Breast epithelium (tissue), 4 donors: ENCODE data around the gene MAGEF1. TPM values are rescaled to one million over a fixed set of nuclear protein-coding genes. Genes with fewer than 3 reads are reported as not detected.

Source experiments
- DNase-seq, 2 donors: peaks; one replicate each; pipeline ENCODE4 v3.0.0-alpha.2; 2019; ENCODE audit warnings: low spot score in 2 of 2
- H3K27ac ChIP-seq, 2 donors: fragments of 200-600 bp; sonication (generic) in 1 of 2; one replicate each; pipeline ENCODE4 v1.5.1; 2016 to 2019; ENCODE audit warnings: mild to moderate bottlenecking in 1 of 2
- H3K27me3 ChIP-seq, 2 donors: fragments of 200-600 bp; sonication (generic) in 1 of 2; one replicate each; pipeline versions ENCODE4 v1.5.1 to v1.6.0; 2017 to 2019; ENCODE audit warnings: control low read depth in 1 of 2, mild to moderate bottlenecking in 1 of 2
- H3K36me3 ChIP-seq: fragments of 200-600 bp; one replicate; pipeline ENCODE4 v1.5.1; 2019
- H3K4me1 ChIP-seq, 2 donors: fragments of 200-600 bp; sonication (generic); one replicate each; pipeline ENCODE4 v1.5.1; 2016 to 2019; ENCODE audit warnings: control low read depth in 1 of 2
- H3K4me3 ChIP-seq, 3 donors: fragments of 200-600 bp; sonication (generic); 1 replicate in 2 of 3; 2 replicates in 1 of 3; pipeline ENCODE4 v1.5.1; 2016 to 2019; ENCODE audit warnings: mild to moderate bottlenecking in 3 of 3, moderate library complexity in 2 of 3
- H3K9me3 ChIP-seq, 2 donors: fragments of 200-600 bp; sonication (generic) in 1 of 2; one replicate each; pipeline ENCODE4 v1.5.1; 2016 to 2019; ENCODE audit warnings: control low read depth in 1 of 2
- CTCF ChIP-seq, 3 donors: fragments of 450-650 bp; IDR thresholded peaks; one replicate each; pipeline ENCODE4 v1.5.1; 2016 to 2017; ENCODE audit warnings: antibody characterized with exemption in 3 of 3, mild to moderate bottlenecking in 3 of 3, moderate library complexity in 3 of 3
- POLR2A ChIP-seq: fragments of 450-650 bp; IDR thresholded peaks from one replicate; pipeline ENCODE4 v1.6.1; 2016; ENCODE audit warnings: antibody characterized with exemption, mild to moderate bottlenecking, moderate library complexity
- POLR2AphosphoS5 ChIP-seq, 3 donors: sonication (generic); formaldehyde crosslinking; IDR thresholded peaks; one replicate each; pipeline ENCODE4 v1.6.1; 2017; ENCODE audit warnings: antibody characterized with exemption in 3 of 3
- intact Hi-C: fragments of 100-400 bp; cut with DNase I; formaldehyde crosslinking; loops from one replicate; pipeline ENCODE4 v1.15.1; 2023; ENCODE audit warnings: low total_unique reads
- total RNA-seq, 3 donors: library from RNA; depleted of rRNA; stranded (reverse); fragments of >200 nt; gene quantifications; one replicate each; pipeline ENCODE4 v1.1.0, GENCODE V29; 2016

The MAGEF1 gene
- total RNA-seq, 3 donors from 2014 or later, result 16.5 to 40.4 (median 38.3) TPM

GRCh38 chr3:184738982-184739381 is 27.1 kb upstream of the MAGEF1 start:
- no peak for TF ChIP-seq CTCF (IDR thresholded peaks at IDR 0.05)
- TF ChIP-seq POLR2A, result no peak
- no peak for TF ChIP-seq POLR2AphosphoS5 (IDR thresholded peaks at IDR 0.05)
- Histone ChIP-seq H3K36me3 (no peaks in the 10 kb centered on the region), H3K4me1 (no peaks in the 10 kb centered on the region), H3K4me3 (no peak overlapping the region), H3K27me3 (no peaks in the 10 kb centered on the region), H3K9me3 (no peaks in the 10 kb centered on the region), H3K27ac (peak overlapping the region; percentile 69 to 72)
- peak in 1 of 2 donors; percentile 7 for DNase-seq
- intact Hi-C loops, result no loop called here

DNA sequence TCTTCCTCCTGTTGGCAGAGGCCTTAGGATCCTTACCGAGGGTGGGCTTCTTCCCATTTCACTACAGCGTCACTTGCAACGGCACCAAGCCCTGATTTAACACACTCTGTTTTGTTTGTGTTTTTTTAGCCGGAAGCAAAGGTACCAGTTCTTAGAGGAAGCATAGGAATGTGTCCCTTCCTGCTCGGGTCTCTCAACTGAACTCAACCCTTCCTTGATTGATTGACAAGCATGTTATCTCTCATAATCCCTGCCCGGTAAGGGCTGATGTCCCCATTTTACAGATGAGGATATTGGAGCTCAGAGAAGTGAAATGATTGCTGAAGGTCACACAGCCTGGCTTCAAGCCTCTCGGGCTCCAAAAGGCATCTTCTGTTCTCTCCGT is 26.6 kb upstream of the MAGEF1 start:
- TF ChIP-seq CTCF (IDR thresholded peaks at IDR 0.05) (no peak), POLR2AphosphoS5 (IDR thresholded peaks at IDR 0.05) (no peak), POLR2A (no peak)
- H3K4me1 ChIP-seq, result no peaks in the 10 kb centered on the region
- DNase-seq, result no peak
- intact Hi-C loops, result no loop called here
- H3K27me3 ChIP-seq, result no peaks in the 10 kb centered on the region
- peak overlapping the region in 1 of 3 donors; percentile 0 for H3K4me3 ChIP-seq
- H3K9me3 ChIP-seq, result no peaks in the 10 kb centered on the region
- peak overlapping the region; percentile 69 to 72 for H3K27ac ChIP-seq
- H3K36me3 ChIP-seq, result no peaks in the 10 kb centered on the region

- TF ChIP-seq POLR2A (no peak), POLR2AphosphoS5 (IDR thresholded peaks at IDR 0.05) (no peak), CTCF (IDR thresholded peaks at IDR 0.05) (no peak)
- peak overlapping the region; percentile 69 to 72 for H3K27ac ChIP-seq
- no peaks in the 10 kb centered on the region for H3K4me1 ChIP-seq
- H3K9me3 ChIP-seq, result no peaks in the 10 kb centered on the region
- H3K4me3 ChIP-seq, result peak overlapping the region in 1 of 3 donors; percentile 0
- intact Hi-C loops, result no loop called here
- DNase-seq, result peak; percentile 45 to 50
- no peaks in the 10 kb centered on the region for H3K27me3 ChIP-seq
- no peaks in the 10 kb centered on the region for H3K36me3 ChIP-seq
These were observed 26.0 kb upstream of the MAGEF1 start for GRCh38 chr3:184737641-184738505.

GRCh38 chr3:184737063-184737462 is 25.2 kb upstream of the MAGEF1 start:
- H3K36me3 ChIP-seq, result no peaks in the 10 kb centered on the region
- intact Hi-C loops, result no loop called here
- H3K4me3 ChIP-seq, result no peak overlapping the region
- H3K9me3 ChIP-seq, result no peaks in the 10 kb centered on the region
- peak; percentile 3 to 44 for DNase-seq
- no peak overlapping the region for H3K27ac ChIP-seq
- no peaks in the 10 kb centered on the region for H3K27me3 ChIP-seq
- no peaks in the 10 kb centered on the region for H3K4me1 ChIP-seq
- TF ChIP-seq POLR2AphosphoS5 (IDR thresholded peaks at IDR 0.05) (no peak), CTCF (IDR thresholded peaks at IDR 0.05) (no peak), POLR2A (no peak)

DNA sequence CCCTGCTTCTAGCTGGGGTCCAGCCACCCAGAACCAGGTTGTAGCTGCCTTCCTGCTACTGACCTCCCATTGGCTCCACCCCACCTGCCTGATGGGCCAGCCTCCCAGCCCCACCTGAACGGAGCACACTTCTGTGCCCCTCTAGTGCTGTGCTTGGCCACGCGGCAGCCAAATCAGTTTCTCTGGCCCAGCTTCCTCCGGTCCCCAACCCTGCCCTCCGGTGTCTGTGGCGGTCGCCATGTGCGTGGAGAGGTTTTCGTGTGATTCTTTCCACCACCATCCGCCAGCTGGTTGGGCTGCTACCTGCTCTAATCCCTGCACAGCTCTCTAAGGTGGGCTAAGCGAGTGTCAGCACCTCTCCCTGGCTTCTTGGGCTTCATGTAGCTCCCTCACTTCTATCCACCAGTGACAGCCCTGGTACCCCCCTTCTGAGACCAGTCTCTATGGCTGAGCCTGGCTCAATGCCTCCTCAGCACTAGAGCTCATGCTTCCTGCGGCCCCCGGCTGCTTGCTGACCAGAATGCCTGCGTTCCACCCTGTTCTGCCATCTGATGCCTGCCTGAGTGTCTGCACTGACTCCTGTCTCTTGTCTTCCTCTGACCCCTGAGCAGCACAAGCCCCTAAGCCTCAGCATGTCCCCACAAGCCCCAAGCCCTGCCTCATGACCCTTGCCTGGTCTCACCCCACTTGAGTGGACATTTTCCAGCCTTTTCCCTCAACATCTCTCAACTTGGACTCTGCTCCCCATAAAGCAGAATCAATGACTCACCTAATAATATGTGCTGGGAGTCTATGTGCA is 23.2 kb upstream of the MAGEF1 start:
- no peaks in the 10 kb centered on the region for H3K27me3 ChIP-seq
- no peak overlapping the region for H3K4me3 ChIP-seq
- H3K4me1 ChIP-seq, result no peaks in the 10 kb centered on the region
- H3K27ac ChIP-seq, result no peak overlapping the region
- H3K9me3 ChIP-seq, result no peaks in the 10 kb centered on the region
- TF ChIP-seq POLR2AphosphoS5 (IDR thresholded peaks at IDR 0.05) (no peak), CTCF (IDR thresholded peaks at IDR 0.05) (no peak), POLR2A (no peak)
- DNase-seq, result peak; percentile 5 to 9
- H3K36me3 ChIP-seq, result no peaks in the 10 kb centered on the region
- intact Hi-C loops, result no loop called here
